ENCODE measurements around the gene TRPM8. TPM values are rescaled to one million over a fixed set of nuclear protein-coding genes. Genes with fewer than 3 reads are reported as not detected.

Gene TRPM8
- total RNA-seq, 6 experiments from 2014 or later: 23.9 to 99.5 (median 48.6) TPM

DNA sequence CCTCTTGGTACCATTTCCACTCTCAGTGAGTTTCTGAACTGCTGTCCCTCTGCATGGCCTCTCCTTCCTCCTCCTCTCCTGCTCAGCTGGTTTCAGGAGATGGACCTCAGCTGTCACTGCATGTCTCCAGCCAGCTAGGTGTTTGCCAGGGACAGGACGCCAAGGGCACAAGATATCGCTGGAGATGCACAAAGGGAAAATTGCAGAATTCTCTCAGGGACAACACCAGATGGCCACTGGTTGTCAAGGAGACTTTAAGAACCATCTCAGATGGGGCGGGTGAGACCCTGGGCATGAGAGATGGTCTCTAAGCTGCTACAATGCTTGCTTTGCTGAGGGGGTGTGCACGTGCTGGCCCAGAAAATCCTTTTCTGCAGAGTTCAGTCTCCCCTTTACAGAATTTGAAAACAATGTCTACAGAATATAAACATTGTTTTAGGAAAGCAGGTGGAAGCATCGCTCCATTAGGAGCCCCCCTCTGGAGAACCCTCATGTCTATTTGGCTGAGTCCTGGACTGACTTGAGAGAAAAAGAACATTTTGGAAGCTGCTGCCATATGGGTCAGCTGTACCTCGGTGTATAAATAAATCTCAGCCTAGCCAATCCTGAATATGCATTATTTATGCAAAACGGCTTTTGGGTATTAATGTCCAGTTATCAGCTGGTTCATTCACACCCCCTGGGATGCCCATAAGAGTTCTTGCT lies 75.5 kb downstream of the TRPM8 start:
- Histone ChIP-seq H3K9me3 (no peaks in the 10 kb centered on the region), H3K36me3 (peaks cover 0 to 53% (median 0%) of the 10 kb centered on the region in 4 donors), H3K4me3 (no peak overlapping the region), H3K27ac (no peak overlapping the region), H3K4me1 (peaks cover 0 to 24% (median 8%) of the 10 kb centered on the region in 4 donors), H3K27me3 (no peaks in the 10 kb centered on the region)
- no peak for DNase-seq
- 90% methylated on average over 7 of the region's 7 CpGs for WGBS (ENCODE audit: insufficient coverage, low coverage, low lambda C conversion rate, missing lambda C conversion rate)
- no peak for ATAC-seq
- intact Hi-C loops (cut with DNase I): no loop called here
- no peak for TF ChIP-seq POLR2A (IDR thresholded peaks at IDR 0.05)
- TF ChIP-seq, protein P1, sequence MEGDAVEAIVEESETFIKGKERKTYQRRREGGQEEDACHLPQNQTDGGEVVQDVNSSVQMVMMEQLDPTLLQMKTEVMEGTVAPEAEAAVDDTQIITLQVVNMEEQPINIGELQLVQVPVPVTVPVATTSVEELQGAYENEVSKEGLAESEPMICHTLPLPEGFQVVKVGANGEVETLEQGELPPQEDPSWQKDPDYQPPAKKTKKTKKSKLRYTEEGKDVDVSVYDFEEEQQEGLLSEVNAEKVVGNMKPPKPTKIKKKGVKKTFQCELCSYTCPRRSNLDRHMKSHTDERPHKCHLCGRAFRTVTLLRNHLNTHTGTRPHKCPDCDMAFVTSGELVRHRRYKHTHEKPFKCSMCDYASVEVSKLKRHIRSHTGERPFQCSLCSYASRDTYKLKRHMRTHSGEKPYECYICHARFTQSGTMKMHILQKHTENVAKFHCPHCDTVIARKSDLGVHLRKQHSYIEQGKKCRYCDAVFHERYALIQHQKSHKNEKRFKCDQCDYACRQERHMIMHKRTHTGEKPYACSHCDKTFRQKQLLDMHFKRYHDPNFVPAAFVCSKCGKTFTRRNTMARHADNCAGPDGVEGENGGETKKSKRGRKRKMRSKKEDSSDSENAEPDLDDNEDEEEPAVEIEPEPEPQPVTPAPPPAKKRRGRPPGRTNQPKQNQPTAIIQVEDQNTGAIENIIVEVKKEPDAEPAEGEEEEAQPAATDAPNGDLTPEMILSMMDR (IDR thresholded peaks at IDR 0.05): no peak

DNA sequence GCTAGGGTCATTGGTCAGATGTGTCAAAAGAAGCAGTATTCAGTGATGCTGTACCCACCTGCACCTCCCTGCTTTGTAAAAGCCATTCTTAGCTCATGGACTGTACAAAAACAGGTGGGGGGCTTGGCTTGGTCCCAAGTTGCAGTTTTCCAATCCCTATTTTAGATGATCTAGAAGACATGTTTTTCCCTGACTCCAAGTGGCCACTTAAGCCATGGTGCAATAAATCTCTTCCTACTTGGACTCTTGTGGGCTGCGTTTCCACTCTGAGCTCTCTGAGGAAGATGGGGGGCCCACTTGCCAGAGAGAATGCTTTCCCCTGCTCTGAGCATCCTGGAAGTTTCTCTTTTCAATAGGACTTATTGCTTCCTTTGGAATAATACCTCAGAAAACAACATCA lies 76.3 kb downstream of the TRPM8 start:
- H3K27me3 ChIP-seq: no peaks in the 10 kb centered on the region
- H3K4me1 ChIP-seq: peaks cover 0 to 16% (median 8%) of the 10 kb centered on the region in 4 donors
- no peak overlapping the region for H3K27ac ChIP-seq
- no peak for DNase-seq
- no peak overlapping the region for H3K4me3 ChIP-seq
- intact Hi-C loops (cut with DNase I): no loop called here
- WGBS (ENCODE audit: insufficient coverage, low coverage, low lambda C conversion rate, missing lambda C conversion rate): no CpG with 5 or more reads among the region's 1 CpG
- H3K9me3 ChIP-seq: no peaks in the 10 kb centered on the region
- peaks cover 0 to 55% (median 0%) of the 10 kb centered on the region in 4 donors for H3K36me3 ChIP-seq
- TF ChIP-seq, protein P1 (IDR thresholded peaks at IDR 0.05): no peak
- no peak for TF ChIP-seq POLR2A (IDR thresholded peaks at IDR 0.05)
- no peak for ATAC-seq

DNA sequence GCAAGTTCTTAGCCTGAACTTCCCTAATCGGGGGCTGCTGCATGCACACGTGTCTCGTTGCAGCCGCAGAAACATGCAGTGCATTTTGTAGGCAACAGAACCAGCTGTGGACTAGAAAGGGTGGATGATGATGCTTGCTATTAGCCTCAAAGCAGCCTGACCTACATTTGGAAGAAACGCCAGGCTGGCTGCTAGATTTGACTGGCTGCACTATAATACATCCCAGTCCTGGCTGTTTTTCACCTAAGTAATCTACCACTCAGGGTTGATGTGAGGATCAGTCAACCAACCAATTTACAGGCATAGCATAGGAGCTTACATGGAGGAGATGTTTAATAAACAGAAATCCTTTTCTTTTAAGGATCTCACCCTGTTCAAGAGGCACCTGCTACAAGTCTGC lies 77.0 kb downstream of the TRPM8 start:
- H3K36me3 ChIP-seq: peaks cover 0 to 61% (median 0%) of the 10 kb centered on the region in 4 donors
- H3K9me3 ChIP-seq: no peaks in the 10 kb centered on the region
- peaks cover 0 to 13% (median 5%) of the 10 kb centered on the region in 4 donors for H3K4me1 ChIP-seq
- TF ChIP-seq, protein P1 (IDR thresholded peaks at IDR 0.05): no peak
- no peak for TF ChIP-seq POLR2A (IDR thresholded peaks at IDR 0.05)
- H3K27ac ChIP-seq: no peak overlapping the region
- WGBS (ENCODE audit: insufficient coverage, low coverage, low lambda C conversion rate, missing lambda C conversion rate): 78% methylated on average over 5 of the region's 5 CpGs
- no peaks in the 10 kb centered on the region for H3K27me3 ChIP-seq
- intact Hi-C loops (cut with DNase I): no loop called here
- DNase-seq: no peak
- no peak for ATAC-seq
- no peak overlapping the region for H3K4me3 ChIP-seq

DNA sequence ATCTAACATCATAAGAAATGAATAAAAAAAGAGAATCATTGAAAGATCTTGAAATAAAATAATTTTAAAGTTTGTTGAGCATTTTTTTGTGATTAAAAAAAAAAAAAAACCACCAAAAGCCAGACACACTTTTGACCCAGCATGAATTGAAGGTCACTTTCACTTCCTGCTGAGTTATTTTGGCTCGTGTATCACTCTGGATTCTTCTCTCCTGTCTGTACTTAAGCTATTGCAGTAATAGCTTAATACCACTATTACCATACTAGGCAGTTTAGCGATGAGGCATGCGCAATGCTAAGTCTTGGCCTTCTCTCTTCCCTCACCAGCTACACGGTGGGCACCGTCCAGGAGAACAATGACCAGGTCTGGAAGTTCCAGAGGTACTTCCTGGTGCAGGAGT lies 78.8 kb downstream of the TRPM8 start:
- Histone ChIP-seq H3K4me1 (no peaks in the 10 kb centered on the region), H3K27me3 (no peaks in the 10 kb centered on the region), H3K4me3 (no peak overlapping the region), H3K36me3 (peaks cover 0 to 68% (median 0%) of the 10 kb centered on the region in 4 donors), H3K9me3 (no peaks in the 10 kb centered on the region), H3K27ac (no peak overlapping the region)
- peak in 2 of 4 donors; percentile 50 to 55 for ATAC-seq
- TF ChIP-seq POLR2A (IDR thresholded peaks at IDR 0.05): no peak
- TF ChIP-seq, protein P1 (IDR thresholded peaks at IDR 0.05): no peak
- WGBS (ENCODE audit: insufficient coverage, low coverage, low lambda C conversion rate, missing lambda C conversion rate): 78% methylated on average over 5 of the region's 5 CpGs
- intact Hi-C loops (cut with DNase I): no loop called here
- no peak for DNase-seq

All from right lobe of liver (tissue), 6 donors.